Aorta (tissue), 5 donors: ENCODE results near the gene CBX8. TPM values are rescaled to one million over a fixed set of nuclear protein-coding genes. Genes with fewer than 3 reads are reported as not detected.

ENCODE experiments used
- ATAC-seq: fragments of 200-7000 bp; cut with Tn5 transposase; one replicate; pipeline ENCODE4 v1.9.1; 2022; ENCODE audit warnings: moderate library complexity; ENCODE audit not compliant: low FRiP score
- DNase-seq, 2 donors: peaks; one replicate each; pipeline ENCODE4 v3.0.0-alpha.2; 2020
- H3K27ac ChIP-seq, 2 donors: one replicate each; pipeline ENCODE4 v1.5.1; 2013; ENCODE audit warnings: low read length in 2 of 2, mild to moderate bottlenecking in 2 of 2, moderate library complexity in 2 of 2, control low read depth in 1 of 2, inconsistent platforms in 1 of 2, low read depth in 1 of 2
- H3K27me3 ChIP-seq, 2 donors: one replicate each; pipeline ENCODE4 v1.6.1; 2013; ENCODE audit warnings: control low read depth in 1 of 2, low read length in 1 of 2, mild to moderate bottlenecking in 1 of 2, moderate library complexity in 1 of 2; ENCODE audit not compliant: insufficient read depth in 2 of 2, control insufficient read depth in 1 of 2
- H3K36me3 ChIP-seq, 2 donors: one replicate each; pipeline ENCODE4 v1.6.1; 2013; ENCODE audit warnings: control low read depth in 1 of 2, low read length in 1 of 2, mild to moderate bottlenecking in 1 of 2; ENCODE audit not compliant: insufficient read depth in 2 of 2, control insufficient read depth in 1 of 2
- H3K4me1 ChIP-seq, 2 donors: one replicate each; pipeline ENCODE4 v1.6.1; 2013; ENCODE audit warnings: low read length in 2 of 2, control low read depth in 1 of 2, mild to moderate bottlenecking in 1 of 2, moderate library complexity in 1 of 2; ENCODE audit not compliant: insufficient read depth in 2 of 2, control insufficient read depth in 1 of 2
- H3K4me3 ChIP-seq, 2 donors: one replicate each; pipeline ENCODE4 v1.5.1; 2013; ENCODE audit warnings: low read length in 2 of 2, control low read depth in 1 of 2, mild to moderate bottlenecking in 1 of 2
- H3K9me3 ChIP-seq: one replicate; pipeline ENCODE4 v1.6.1; 2013; ENCODE audit warnings: mild to moderate bottlenecking, low read length; ENCODE audit not compliant: control insufficient read depth
- WGBS, 2 donors: extraction: QIAGEN DNeasy Blood & Tissue Kit; methylation state at CpG; one replicate each; pipeline ENCODE4 v1.1.7; 2013; 5-methylcytosine and 5-hydroxymethylcytosine counted together
- intact Hi-C, 2 donors: fragments of 100-400 bp; cut with DNase I; formaldehyde crosslinking; loops; one replicate each; pipeline versions ENCODE4 v1.14.2 to v1.15.0; 2022
- polyA plus RNA-seq, 2 donors: library from polyadenylated mRNA; stranded (reverse); fragments of 200-250 nt; gene quantifications; one replicate each; pipeline ENCODE4 v1.2.3, GENCODE V29; 2013
- total RNA-seq, 2 donors: library from RNA; stranded (reverse); fragmentation: NEBNext Ultra II Directional; extraction: Animal tissue kit (Norgen Biotek cat#: 25700); gene quantifications; one replicate each; pipeline ENCODE4 v1.2.1, GENCODE V29; 2021
- donor health status: healthy with polysubstance abuse.
- donor health status: Bipolar disorder and iron deficiency.
- donor health status: DM: no; HTN: no; CAD: no.
- donor health status: DM: no; HTN: no; CAD: no.
- donor health status: DM: yes; HTN: yes; CAD: no.

Gene CBX8
- total and polyA plus RNA-seq, 4 donors = 1.4 to 6.2 (median 3.9) TPM

DNA sequence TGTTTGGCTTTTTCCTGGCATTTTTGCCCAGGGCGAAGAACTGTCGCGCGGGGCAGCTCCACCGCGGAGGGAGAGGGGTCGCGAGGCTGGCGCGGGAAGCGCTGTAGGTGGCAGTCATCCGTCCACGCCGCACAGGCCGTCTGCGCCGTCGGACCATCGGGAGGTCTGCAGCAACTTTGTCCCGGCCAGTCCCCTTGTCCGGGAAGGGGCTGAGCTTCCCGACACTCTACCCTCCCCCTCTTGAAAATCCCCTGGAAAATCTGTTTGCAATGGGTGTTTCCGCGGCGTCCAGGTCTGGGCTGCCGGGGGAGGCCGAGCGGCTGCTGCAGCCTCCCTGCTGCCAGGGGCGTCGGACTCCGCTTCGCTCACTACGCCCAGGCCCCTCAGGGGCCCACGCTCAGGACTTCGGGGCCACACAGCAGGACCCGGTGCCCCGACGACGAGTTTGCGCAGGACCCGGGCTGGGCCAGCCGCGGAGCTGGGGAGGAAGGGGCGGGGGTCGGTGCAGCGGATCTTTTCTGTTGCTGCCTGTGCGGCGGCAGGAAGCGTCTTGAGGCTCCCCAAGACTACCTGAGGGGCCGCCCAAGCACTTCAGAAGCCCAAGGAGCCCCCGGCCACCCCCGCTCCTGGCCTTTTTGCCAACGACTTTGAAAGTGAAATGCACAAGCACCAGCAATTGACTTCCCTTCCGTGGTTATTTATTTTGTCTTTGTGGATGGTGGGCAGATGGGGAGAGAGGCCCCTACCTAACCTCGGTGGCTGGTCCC, 44.7 kb upstream of the CBX8 start:
- intact Hi-C loops = loop anchor here (5.0 kb wide), 2 partner anchors 34 to 151 kb away; no protein-coding TSS in a partner anchor
- H3K4me1 ChIP-seq = no peaks in the 10 kb centered on the region
- 3% methylated on average over 54 to 55 of the region's 55 CpGs for WGBS, 2 donors
- no peak for DNase-seq
- ATAC-seq = no peak
- no peaks in the 10 kb centered on the region for H3K36me3 ChIP-seq
- H3K4me3 ChIP-seq = no peak overlapping the region
- no peaks in the 10 kb centered on the region for H3K27me3 ChIP-seq
- H3K9me3 ChIP-seq = no peaks in the 10 kb centered on the region
- H3K27ac ChIP-seq = no peak overlapping the region

DNA sequence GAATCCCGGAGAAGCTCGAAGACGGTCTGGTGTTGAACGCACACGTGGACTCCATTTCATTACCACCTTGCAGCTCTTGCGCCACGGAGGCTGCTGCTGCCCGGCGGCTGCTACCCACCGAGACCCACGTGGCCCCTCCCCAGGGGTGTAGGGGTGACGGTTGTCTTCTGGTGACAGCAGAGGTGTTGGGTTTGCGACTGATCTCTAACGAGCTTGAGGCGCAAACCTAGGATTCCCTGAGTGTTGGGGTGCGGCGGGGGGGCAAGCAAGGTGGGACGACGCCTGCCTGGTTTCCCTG, 44.1 kb upstream of the CBX8 start:
- DNase-seq = no peak
- Histone ChIP-seq H3K9me3 (no peaks in the 10 kb centered on the region), H3K27me3 (no peaks in the 10 kb centered on the region), H3K36me3 (no peaks in the 10 kb centered on the region), H3K4me3 (no peak overlapping the region), H3K4me1 (no peaks in the 10 kb centered on the region), H3K27ac (no peak overlapping the region)
- intact Hi-C loops = loop anchor here (5.0 kb wide), 2 partner anchors 34 to 151 kb away; no protein-coding TSS in a partner anchor
- WGBS, 2 donors = 3 to 4% methylated on average over 19 of the region's 19 CpGs
- no peak for ATAC-seq

DNA sequence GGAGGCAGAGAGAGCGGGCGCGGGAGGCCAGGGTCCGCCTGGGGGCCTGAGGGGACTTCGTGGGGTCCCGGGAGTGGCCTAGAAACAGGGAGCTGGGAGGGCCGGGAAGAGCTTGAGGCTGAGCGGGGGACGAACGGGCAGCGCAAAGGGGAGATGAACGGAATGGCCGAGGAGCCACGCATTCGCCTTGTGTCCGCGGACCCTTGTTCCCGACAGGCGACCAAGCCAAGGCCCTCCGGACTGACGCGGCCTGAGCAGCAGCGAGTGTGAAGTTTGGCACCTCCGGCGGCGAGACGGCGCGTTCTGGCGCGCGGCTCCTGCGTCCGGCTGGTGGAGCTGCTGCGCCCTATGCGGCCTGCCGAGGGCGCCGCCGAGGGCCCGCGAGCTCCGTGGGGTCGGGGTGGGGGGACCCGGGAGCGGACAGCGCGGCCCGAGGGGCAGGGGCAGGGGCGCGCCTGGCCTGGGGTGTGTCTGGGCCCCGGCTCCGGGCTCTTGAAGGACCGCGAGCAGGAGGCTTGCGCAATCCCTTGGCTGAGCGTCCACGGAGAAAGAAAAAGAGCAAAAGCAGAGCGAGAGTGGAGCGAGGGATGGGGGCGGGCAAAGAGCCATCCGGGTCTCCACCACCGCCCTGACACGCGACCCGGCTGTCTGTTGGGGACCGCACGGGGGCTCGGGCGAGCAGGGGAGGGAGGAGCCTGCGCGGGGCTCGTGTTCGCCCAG, 43.6 kb upstream of the CBX8 start:
- H3K27ac ChIP-seq = no peak overlapping the region
- H3K9me3 ChIP-seq = no peaks in the 10 kb centered on the region
- H3K4me1 ChIP-seq = no peaks in the 10 kb centered on the region
- H3K36me3 ChIP-seq = no peaks in the 10 kb centered on the region
- intact Hi-C loops = loop anchor here (5.0 kb wide), 2 partner anchors 33 to 152 kb away; no protein-coding TSS in a partner anchor
- DNase-seq (peak; percentile 84 to 88), ATAC-seq (peak; percentile 10)
- no peak overlapping the region for H3K4me3 ChIP-seq
- H3K27me3 ChIP-seq = no peaks in the 10 kb centered on the region
- WGBS, 2 donors = 2 to 3% methylated on average over 58 to 74 of the region's 74 CpGs

DNA sequence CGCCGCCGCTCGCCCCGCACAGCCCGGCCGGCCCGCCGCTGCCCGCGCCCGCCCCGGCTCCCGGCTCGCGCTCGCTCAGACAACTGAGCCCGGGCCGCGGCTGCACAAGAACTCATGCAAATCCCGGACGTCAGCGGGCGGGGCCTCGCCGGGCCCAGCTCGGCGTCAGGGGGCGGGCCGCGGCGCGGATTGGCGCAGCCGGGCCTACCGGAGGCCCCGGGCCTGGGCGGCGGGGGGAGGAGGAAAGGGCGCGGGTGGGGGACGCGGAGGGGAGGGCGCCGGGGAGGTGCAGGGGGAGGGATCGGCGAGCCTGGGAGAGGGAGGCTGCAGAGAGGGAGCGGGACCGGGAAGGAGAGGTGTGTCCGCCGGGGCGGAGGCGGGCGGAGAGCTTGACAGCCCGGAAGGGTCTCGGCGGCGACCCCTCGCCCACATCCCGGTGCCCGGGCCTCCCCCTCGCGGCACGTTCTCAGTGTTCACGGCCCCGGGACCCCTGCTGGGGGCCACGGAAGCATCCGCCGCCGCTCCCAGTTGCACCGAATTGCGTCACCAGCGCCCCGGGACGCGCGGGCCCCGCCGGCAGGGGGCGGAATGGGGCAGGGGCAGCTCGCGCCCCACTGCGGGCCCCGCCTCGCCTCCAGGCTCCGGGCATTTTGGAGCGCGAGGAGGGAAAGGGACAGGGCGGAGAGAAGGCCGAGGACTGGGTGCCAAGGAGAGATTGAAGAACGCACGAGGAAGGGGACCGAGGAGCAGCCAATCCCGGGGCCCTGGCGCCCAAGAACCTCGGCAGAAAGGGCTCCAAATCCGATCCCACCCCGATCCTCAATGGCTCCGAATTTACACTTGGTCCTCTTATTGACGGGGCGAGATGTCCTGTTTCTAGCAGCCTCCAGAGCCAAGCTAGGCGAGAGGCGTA, 42.7 kb upstream of the CBX8 start, which contains the start of gene CBX4:
Gene CBX4 (minus strand): TSS at position 85 of the 913 bp plus-strand sequence. CDS start 189 bp downstream, outside the sequence.
- H3K4me1 ChIP-seq = no peaks in the 10 kb centered on the region
- intact Hi-C loops = loop anchor here (2.0 to 5.0 kb wide), 5 partner anchors 32 to 153 kb away; partner anchors contain the start of gene CBX8 (in 2 of the 2)
- H3K9me3 ChIP-seq = no peaks in the 10 kb centered on the region
- peak; percentile 97 to 98 for DNase-seq
- 1% methylated on average over 72 to 103 of the region's 103 CpGs for WGBS, 2 donors
- peak within 1 kb of the TSS; percentile 70 to 72 for H3K4me3 ChIP-seq
- H3K36me3 ChIP-seq = no peaks in the 10 kb centered on the region
- ATAC-seq = peak; percentile 88
- no peaks in the 10 kb centered on the region for H3K27me3 ChIP-seq
- H3K27ac ChIP-seq = peak within 1 kb of the TSS; percentile 15 to 74

DNA sequence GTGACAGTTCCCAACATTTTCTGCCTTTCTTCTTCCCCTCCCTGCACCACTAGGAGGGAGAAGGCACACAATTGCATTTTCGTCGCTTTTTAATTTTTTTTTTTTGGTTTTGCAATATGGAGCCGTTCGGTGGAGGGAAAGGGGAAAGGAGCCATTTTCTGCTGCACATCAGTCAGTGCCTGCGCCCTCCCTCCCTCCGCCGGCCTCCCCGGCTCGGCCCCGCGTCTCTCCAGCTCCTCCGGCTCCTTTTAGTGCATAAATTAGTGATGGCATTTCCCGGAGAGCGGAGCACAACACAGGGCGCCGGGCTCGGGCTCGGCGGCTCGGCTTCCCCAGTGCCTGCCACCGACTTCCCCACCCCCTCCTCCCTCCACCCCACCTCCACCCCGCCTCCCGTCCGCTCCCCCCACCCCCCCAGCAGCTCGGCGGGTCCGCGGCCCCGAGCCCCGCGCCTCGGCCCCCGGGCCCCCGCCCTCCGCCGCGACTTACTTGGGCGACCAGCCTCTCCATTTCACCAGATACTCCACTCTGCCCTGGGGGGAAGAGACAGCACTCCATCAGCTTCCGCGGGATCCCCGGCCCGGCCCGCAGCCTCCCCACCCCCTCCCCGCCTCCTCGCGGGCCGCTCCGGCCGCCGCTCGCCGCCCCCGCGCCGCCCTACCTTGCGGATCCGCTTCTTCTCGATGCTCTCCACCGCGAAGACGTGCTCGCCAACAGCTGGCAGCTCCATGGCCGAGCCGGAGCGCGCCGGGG, 41.8 kb upstream of the CBX8 start:
- Histone ChIP-seq H3K27me3 (no peaks in the 10 kb centered on the region), H3K4me3 (peak overlapping the region; percentile 70 to 72), H3K4me1 (no peaks in the 10 kb centered on the region), H3K9me3 (no peaks in the 10 kb centered on the region), H3K36me3 (peaks cover 0 to 2% of the 10 kb centered on the region in 2 donors), H3K27ac (peak overlapping the region; percentile 15 to 74)
- 1% methylated on average over 55 to 67 of the region's 67 CpGs for WGBS, 2 donors
- intact Hi-C loops = loop anchor here (2.0 to 5.0 kb wide), 3 partner anchors 41 to 79 kb away; partner anchors contain the start of gene CBX8 (in 2 of the 2)
- ATAC-seq (no peak), DNase-seq (peak; percentile 61 to 84)

DNA sequence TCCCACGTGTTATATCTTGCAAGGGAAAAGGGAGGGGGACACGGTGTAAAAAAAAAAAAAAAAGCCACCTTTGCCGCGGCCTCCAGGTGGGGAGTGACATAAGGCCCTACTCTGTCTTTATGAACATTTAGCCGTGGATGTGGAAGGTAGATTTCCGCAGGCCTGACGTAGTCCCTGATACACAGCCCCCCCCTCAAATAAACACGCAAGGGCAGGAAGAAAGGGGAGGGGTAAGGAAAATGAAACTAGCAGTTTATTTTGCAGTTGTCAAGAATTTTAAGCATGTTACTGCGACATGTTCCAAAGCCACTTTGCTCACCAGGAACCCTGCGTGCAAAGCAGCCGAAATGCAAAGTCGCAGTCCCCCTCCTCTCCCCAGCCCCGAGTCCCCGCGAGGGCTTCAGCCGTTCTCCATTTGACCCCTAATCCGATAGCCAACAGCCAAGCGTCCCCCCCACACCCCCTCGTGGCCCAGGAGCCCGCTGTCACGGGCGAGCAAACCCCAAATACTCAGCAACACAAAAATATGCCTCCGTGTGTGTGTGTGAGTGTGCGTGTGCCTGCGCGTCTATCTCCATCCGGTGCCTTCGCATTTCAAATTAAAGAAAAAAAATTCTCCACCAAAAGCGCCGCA, 41.1 kb upstream of the CBX8 start:
- intact Hi-C loops = loop anchor here (2.0 to 5.0 kb wide), 3 partner anchors 41 to 79 kb away; partner anchors contain the start of gene CBX8 (in 2 of the 2)
- no peaks in the 10 kb centered on the region for H3K4me1 ChIP-seq
- no peaks in the 10 kb centered on the region for H3K27me3 ChIP-seq
- peak in 1 of 2 donors; percentile 60 for DNase-seq
- no peaks in the 10 kb centered on the region for H3K9me3 ChIP-seq
- ATAC-seq = no peak
- 0 to 1% methylated on average over 30 of the region's 30 CpGs for WGBS, 2 donors
- H3K36me3 ChIP-seq = peaks cover 0 to 2% of the 10 kb centered on the region in 2 donors
- H3K4me3 ChIP-seq = peak overlapping the region; percentile 70 to 72
- peak overlapping the region in 1 of 2 donors; percentile 15 for H3K27ac ChIP-seq

DNA sequence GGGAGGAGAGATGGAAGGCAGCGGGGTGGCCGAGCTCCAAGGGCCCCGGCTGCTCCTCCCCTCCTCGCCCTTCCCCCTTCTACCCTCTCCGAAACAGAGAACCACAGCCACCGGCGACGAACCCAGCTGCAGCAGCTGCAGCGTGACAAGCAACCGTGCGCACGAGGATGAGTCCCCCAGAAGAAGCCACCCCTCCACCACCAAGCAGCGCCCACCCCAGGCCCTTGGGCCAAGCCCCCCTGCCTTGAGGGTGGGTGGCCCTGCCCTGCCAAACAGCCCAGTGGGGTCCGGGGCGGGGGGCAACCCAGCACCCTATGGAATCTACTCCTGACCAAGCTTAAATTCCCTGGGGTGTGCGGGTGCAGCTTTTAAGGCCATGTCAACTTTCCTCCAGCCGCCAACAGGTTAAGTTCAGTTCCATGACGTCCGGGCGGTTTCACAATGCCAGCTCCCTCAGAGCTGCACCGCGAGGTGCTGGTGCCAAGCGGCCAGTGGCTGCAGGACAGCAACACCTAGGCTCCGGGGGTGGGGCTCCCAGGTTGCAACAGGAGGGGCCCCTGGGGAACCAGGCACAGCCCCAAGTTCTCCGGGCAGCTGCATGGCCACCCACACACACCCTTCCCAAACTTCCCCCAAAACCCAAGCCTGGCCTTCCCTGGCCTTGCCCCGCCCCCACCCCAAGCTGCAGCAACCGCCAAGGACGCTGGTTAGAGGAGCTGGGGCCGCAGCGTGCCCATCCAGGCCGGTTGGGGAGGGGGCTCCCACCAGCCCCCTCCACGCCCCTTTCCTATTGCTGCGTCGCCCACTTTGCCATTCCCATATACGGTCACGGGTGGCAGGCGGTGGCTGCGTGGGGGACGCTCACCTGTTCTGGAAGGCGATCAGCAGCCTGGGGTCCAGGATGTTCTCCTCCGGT, 40.4 kb upstream of the CBX8 start:
- H3K9me3 ChIP-seq = no peaks in the 10 kb centered on the region
- H3K4me3 ChIP-seq = no peak overlapping the region
- H3K36me3 ChIP-seq = peaks cover 0 to 2% of the 10 kb centered on the region in 2 donors
- intact Hi-C loops = loop anchor here (5.0 kb wide), 2 partner anchors 40 to 80 kb away; partner anchors contain the start of gene CBX8 (in 1 of the 2)
- ATAC-seq = no peak
- 22% methylated on average over 35 to 41 of the region's 41 CpGs for WGBS, 2 donors
- no peaks in the 10 kb centered on the region for H3K4me1 ChIP-seq
- no peak overlapping the region for H3K27ac ChIP-seq
- H3K27me3 ChIP-seq = no peaks in the 10 kb centered on the region
- peak; percentile 83 to 89 for DNase-seq
